ENCODE data around the gene DGUOK. TPM values are rescaled to one million over a fixed set of nuclear protein-coding genes. Genes with fewer than 3 reads are reported as not detected.

The DGUOK gene
- total and polyA plus RNA-seq, 2 of the 4 experiments (the other 2 are of a cell fraction): 66.3 to 111 TPM

DNA sequence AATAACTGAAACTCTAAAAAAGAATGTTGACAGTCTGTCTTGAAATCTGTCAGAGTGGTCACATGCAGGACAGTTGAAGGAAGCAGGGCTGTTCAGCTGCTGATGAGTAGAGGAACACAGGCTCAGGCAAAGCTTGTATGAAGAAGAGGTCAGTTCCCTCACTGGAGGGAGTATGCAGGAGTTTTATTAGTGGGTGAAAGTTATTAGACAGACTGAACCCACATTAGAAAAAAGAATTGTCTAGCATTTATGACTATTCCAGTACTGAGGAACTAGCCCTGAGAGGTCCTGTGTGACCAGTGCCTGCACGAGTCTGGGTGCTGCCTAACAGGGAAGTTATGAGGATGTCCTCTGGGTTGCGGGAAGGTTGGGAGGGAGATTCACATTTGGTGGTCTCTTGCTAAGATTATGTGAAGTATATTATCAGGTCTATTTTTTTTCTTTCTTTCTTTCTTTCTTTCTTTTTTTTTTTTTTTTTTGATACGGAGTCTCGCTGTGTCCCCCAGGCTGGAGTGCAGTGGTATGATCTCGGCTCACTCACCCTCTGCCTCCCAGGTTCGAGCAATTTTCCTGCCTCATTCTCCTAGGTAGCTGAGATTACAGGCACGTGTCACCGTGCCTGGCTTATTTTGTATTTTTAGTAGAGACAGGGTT, 67.6 kb downstream of the DGUOK start:
- DNase-seq: no peak
- BruUV-seq (replicated peaks): no TSS peak

More for the DNA sequence above, 67.6 kb downstream of the DGUOK start:
- dilution Hi-C loops (cut with HindIII; ENCODE audit: low sequenced_read_pairs, unreplicated experiment): no loop called here
- H2AK5ac ChIP-seq (ENCODE audit: low read depth, low read length): no peak overlapping the region
- no peak overlapping the region for H2AK9ac ChIP-seq (replicated peaks; ENCODE audit: low read depth, low read length, poor library complexity)
- no peak overlapping the region for H3K56ac ChIP-seq (ENCODE audit: extremely low read depth, insufficient read depth, low read length)
- H4K20me1 ChIP-seq (ENCODE audit: insufficient read depth, low read length): peaks cover 66% of the 10 kb centered on the region
- H3K27ac ChIP-seq (ENCODE audit: insufficient read depth, low read length): no peak overlapping the region
- ChIA-PET CTCF (interaction anchor here (0.9 kb wide), 1 partner anchor 16 kb away, joined by 3 read pairs; no protein-coding TSS in a partner anchor), POLR2A (ENCODE audit: unreplicated experiment) (no interaction called here)
- no peaks in the 10 kb centered on the region for H3K9me3 ChIP-seq (ENCODE audit: control insufficient read depth, insufficient read depth, low read length)
- no peak overlapping the region for H3K4me2 ChIP-seq (ENCODE audit: low read depth, low read length)
- no peak overlapping the region for H3K18ac ChIP-seq (ENCODE audit: low read depth, low read length)
- peaks cover 30 to 88% of the 10 kb centered on the region in 2 experiments for H3K79me1 ChIP-seq (ENCODE audit: low read depth in 1 of 2, low read length in 2 of 2)
- H2BK15ac ChIP-seq (ENCODE audit: low read depth, low read length): no peak overlapping the region
- ATAC-seq (ENCODE audit: low read depth): no peak
- H3K27me3 ChIP-seq (ENCODE audit: control insufficient read depth, insufficient read depth, low read length): no peaks in the 10 kb centered on the region
- no peak overlapping the region for H2BK20ac ChIP-seq (ENCODE audit: low read depth, low read length)
- no peak overlapping the region for H4K5ac ChIP-seq (ENCODE audit: low read depth, low read length)
- intact Hi-C loops (cut with micrococcal nuclease): no loop called here
- in situ Hi-C loops (cut with MboI; ENCODE audit: low sequenced_read_pairs): no loop called here
- peaks cover 20% of the 10 kb centered on the region for H3K9me1 ChIP-seq (ENCODE audit: insufficient read depth, low read length)
- peaks cover 4% of the 10 kb centered on the region; the same call in 1 of the 2 replicates for H3K4me1 ChIP-seq (ENCODE audit: control insufficient read depth, insufficient read depth, low read length)
- no peaks in the 10 kb centered on the region for H3K36me3 ChIP-seq (ENCODE audit: control insufficient read depth, insufficient read depth, low read length)
- H3K23ac ChIP-seq (ENCODE audit: low read depth, low read length): no peak overlapping the region
- no peak overlapping the region for H3K4ac ChIP-seq (ENCODE audit: low read depth, low read length)
- WGBS, 2 experiments (ENCODE audit: extremely low coverage in 2 of 2, insufficient read length in 1 of 2): no CpG with 5 or more reads among the region's 8 CpGs
- no peak overlapping the region for H3K4me3 ChIP-seq (ENCODE audit: insufficient read depth, low read depth, low read length)
- TF ChIP-seq, protein P1, sequence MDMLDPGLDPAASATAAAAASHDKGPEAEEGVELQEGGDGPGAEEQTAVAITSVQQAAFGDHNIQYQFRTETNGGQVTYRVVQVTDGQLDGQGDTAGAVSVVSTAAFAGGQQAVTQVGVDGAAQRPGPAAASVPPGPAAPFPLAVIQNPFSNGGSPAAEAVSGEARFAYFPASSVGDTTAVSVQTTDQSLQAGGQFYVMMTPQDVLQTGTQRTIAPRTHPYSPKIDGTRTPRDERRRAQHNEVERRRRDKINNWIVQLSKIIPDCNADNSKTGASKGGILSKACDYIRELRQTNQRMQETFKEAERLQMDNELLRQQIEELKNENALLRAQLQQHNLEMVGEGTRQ (IDR thresholded peaks at IDR 0.05; ENCODE audit: low read depth, low read length): no peak
- H2BK120ac ChIP-seq (ENCODE audit: low read depth, low read length): no peak overlapping the region
- no peak overlapping the region for H2BK5ac ChIP-seq (ENCODE audit: low read depth, low read length, poor library complexity, severe bottlenecking)
- no peak overlapping the region for H2AFZ ChIP-seq (replicated peaks; ENCODE audit: low read length, poor library complexity)
- no peak overlapping the region for H4K91ac ChIP-seq (ENCODE audit: insufficient read depth, low read depth, low read length)
- no peak overlapping the region for H3K14ac ChIP-seq (replicated peaks; ENCODE audit: low read depth, low read length)
- H4K8ac ChIP-seq (ENCODE audit: low read depth in 2 of 2, low read length in 2 of 2): no peak overlapping the region
- no peak overlapping the region for H3K9ac ChIP-seq (ENCODE audit: low read depth, low read length)

Data from IMR-90 (cell line).